ENCODE results near the gene DDIT4L.

DNA sequence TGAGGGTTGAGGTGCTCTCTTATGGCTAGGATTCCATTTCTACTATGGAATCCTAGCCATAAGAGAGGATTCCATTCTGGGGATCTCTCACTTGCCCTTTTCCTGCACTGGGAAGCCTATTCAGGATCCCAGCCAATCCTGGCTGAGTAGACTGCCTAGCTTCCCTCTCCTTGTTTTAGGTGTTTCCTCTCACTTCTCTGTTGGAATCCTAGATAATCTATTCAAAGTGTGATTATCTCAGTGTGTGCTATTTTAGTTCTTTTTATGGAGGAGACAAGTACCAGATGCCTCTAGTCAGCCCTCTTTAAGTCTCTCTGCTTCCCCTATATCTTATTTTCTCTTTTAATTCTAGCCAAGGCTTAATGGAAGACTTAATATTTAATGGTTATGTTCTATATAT, 34.5 kb upstream of the DDIT4L start:
- TF ChIP-seq POLR2A (IDR thresholded peaks at IDR 0.05): no peak
- TF ChIP-seq POLR2AphosphoS5 (IDR thresholded peaks at IDR 0.05): no peak

Data from sigmoid colon (tissue), 4 donors.